ENCODE data around the gene MRPS21. TPM values are rescaled to one million over a fixed set of nuclear protein-coding genes. Genes with fewer than 3 reads are reported as not detected.

The MRPS21 gene
- 10 to 100 TPM; 45.5 to 45.9 TPM for total RNA-seq

GRCh38 chr1:150293433-150294253 lies at the start of gene MRPS21:
MRPS21 (plus strand) TSS chr1:150293861; CDS start chr1:150294367, 506 bp downstream.
- Histone ChIP-seq H3K27me3 (no peaks in the 10 kb centered on the region), H3K4me3 (peak within 1 kb of the TSS; percentile 80 to 83), H3K9me3 (no peaks in the 10 kb centered on the region), H3K36me3 (peaks cover 23% of the 10 kb centered on the region), H3K4me1 (peaks cover 0 to 13% of the 10 kb centered on the region in 2 donors), H3K27ac (peak within 1 kb of the TSS; percentile 83 to 84)
- TF ChIP-seq CTCF (IDR thresholded peaks at IDR 0.05): no peak
- peak; percentile 93 for DNase-seq (ENCODE audit: low spot score)

GRCh38 chr1:150249936-150250335 lies 43.7 kb upstream of the MRPS21 start:
- Histone ChIP-seq H3K9me3 (no peaks in the 10 kb centered on the region), H3K4me1 (no peaks in the 10 kb centered on the region), H3K4me3 (no peak overlapping the region), H3K36me3 (no peaks in the 10 kb centered on the region), H3K27me3 (no peaks in the 10 kb centered on the region), H3K27ac (no peak overlapping the region)
- no peak for TF ChIP-seq CTCF (IDR thresholded peaks at IDR 0.05)
- no peak for DNase-seq (ENCODE audit: low spot score)

GRCh38 chr1:150256198-150256553 lies 37.5 kb upstream of the MRPS21 start:
- H3K9me3 ChIP-seq: no peaks in the 10 kb centered on the region
- peak overlapping the region in 1 of 2 donors; percentile 44 for H3K4me3 ChIP-seq
- TF ChIP-seq CTCF (IDR thresholded peaks at IDR 0.05): no peak
- no peaks in the 10 kb centered on the region for H3K36me3 ChIP-seq
- no peaks in the 10 kb centered on the region for H3K27me3 ChIP-seq
- DNase-seq (ENCODE audit: low spot score): no peak
- peak overlapping the region; percentile 48 to 73 for H3K27ac ChIP-seq
- H3K4me1 ChIP-seq: peaks cover 0 to 40% of the 10 kb centered on the region in 2 donors

GRCh38 chr1:150256554-150257341 lies 36.9 kb upstream of the MRPS21 start:
- Histone ChIP-seq H3K27me3 (no peaks in the 10 kb centered on the region), H3K27ac (peak overlapping the region; percentile 73 to 78), H3K4me3 (peak overlapping the region in 1 of 2 donors; percentile 44), H3K4me1 (peaks cover 0 to 40% of the 10 kb centered on the region in 2 donors), H3K9me3 (no peaks in the 10 kb centered on the region), H3K36me3 (no peaks in the 10 kb centered on the region)
- TF ChIP-seq CTCF (IDR thresholded peaks at IDR 0.05): no peak
- no peak for DNase-seq (ENCODE audit: low spot score)

GRCh38 chr1:150257624-150258585 lies 35.8 kb upstream of the MRPS21 start, which contains the start of gene CA14:
CA14 (plus strand) TSS chr1:150257774; CDS start chr1:150258129, 355 bp downstream.
- H3K27ac ChIP-seq: peak within 1 kb of the TSS; percentile 73 to 78
- H3K4me3 ChIP-seq: peak within 1 kb of the TSS; percentile 3 to 15
- no peak for TF ChIP-seq CTCF (IDR thresholded peaks at IDR 0.05)

More at GRCh38 chr1:150257624-150258585, 35.8 kb upstream of the MRPS21 start, which contains the start of gene CA14:
- H3K27me3 ChIP-seq: no peaks in the 10 kb centered on the region
- H3K4me1 ChIP-seq: peaks cover 0 to 40% of the 10 kb centered on the region in 2 donors
- no peaks in the 10 kb centered on the region for H3K36me3 ChIP-seq
- DNase-seq (ENCODE audit: low spot score): no peak
- H3K9me3 ChIP-seq: no peaks in the 10 kb centered on the region

Measured in right atrium auricular region (tissue), 2 donors.